ENCODE measurements around the gene DISP1.

Gene DISP1, protein sequence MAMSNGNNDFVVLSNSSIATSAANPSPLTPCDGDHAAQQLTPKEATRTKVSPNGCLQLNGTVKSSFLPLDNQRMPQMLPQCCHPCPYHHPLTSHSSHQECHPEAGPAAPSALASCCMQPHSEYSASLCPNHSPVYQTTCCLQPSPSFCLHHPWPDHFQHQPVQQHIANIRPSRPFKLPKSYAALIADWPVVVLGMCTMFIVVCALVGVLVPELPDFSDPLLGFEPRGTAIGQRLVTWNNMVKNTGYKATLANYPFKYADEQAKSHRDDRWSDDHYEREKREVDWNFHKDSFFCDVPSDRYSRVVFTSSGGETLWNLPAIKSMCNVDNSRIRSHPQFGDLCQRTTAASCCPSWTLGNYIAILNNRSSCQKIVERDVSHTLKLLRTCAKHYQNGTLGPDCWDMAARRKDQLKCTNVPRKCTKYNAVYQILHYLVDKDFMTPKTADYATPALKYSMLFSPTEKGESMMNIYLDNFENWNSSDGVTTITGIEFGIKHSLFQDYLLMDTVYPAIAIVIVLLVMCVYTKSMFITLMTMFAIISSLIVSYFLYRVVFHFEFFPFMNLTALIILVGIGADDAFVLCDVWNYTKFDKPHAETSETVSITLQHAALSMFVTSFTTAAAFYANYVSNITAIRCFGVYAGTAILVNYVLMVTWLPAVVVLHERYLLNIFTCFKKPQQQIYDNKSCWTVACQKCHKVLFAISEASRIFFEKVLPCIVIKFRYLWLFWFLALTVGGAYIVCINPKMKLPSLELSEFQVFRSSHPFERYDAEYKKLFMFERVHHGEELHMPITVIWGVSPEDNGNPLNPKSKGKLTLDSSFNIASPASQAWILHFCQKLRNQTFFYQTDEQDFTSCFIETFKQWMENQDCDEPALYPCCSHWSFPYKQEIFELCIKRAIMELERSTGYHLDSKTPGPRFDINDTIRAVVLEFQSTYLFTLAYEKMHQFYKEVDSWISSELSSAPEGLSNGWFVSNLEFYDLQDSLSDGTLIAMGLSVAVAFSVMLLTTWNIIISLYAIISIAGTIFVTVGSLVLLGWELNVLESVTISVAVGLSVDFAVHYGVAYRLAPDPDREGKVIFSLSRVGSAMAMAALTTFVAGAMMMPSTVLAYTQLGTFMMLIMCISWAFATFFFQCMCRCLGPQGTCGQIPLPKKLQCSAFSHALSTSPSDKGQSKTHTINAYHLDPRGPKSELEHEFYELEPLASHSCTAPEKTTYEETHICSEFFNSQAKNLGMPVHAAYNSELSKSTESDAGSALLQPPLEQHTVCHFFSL (N-terminal part only)

DNA sequence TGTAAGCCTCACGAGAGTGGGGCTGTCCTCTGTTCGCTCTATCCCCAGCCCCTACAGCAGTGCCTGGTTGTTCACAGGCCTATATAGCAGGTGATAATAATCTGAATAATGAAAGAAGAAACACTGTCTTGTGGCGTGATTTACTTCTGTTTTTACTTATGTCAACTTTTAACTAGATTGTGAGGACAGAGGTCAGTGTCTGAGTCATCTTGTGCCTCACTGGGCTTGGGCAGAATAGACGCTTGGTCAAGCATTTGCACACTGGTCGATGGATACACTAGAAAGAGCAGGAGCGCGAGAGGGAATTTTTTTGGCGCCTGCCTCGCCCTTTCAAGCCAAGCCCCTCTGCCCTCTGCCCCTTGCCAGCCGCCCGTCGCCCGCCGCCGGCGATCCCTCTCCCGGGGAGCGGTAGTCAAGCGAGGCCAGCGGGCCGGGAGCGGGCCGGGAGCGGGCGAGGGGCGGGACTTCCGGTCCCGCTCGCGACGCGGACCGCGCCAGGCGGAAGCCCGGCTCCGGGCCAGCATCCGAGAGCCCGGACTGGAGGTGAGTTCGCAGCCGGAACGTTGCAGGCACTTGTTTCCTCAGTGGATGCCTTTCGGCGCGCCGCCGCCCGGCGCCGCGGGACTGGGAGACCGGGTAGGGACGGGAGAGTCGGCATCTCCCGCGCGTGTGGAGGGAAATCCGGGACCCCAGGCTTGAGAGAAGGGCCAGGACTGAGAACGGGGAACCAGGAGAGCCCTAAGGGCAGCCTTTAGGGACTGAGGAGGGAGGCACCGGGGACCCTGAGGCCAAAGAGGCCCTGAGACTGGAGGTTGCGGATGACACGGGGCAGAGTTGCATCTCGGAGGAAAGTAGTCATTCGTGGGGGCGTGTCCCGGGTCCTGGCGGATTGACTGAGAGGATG lies at the start of gene DISP1:
Gene DISP1, plus strand, starts transcription at position 504 of the 904 bp plus-strand sequence. CDS start 127,785 bp downstream, outside the sequence.
- DNase-seq (ENCODE audit: low read depth in 2 of 2): peak; percentile 49 to 63

DNA sequence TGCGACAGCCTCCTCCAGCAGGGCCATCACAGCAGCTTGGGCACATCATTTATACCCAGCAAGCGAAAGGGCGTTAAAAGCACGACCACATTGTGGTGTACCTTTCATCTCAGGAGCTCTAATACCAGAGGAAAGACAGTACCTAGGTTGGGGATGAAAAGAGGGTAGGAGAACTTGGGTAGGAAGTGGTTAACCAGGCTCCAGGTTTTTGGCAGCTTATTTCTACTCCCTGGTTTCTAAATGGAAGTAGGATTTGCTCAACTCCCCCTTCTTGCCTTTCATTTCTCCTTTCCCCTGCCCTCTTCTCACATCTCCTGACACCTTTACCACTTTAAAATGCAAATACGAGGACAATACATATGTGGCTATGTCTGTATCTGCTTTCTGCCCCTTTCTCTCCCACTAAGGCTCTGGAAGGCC lies 47.7 kb upstream of the DISP1 start:
- DNase-seq (ENCODE audit: low read depth in 2 of 2): no peak

- no peak for DNase-seq (ENCODE audit: low read depth in 2 of 2)
These were observed 46.2 kb upstream of the DISP1 start for GRCh38 chr1:222768592-222768991.

DNA sequence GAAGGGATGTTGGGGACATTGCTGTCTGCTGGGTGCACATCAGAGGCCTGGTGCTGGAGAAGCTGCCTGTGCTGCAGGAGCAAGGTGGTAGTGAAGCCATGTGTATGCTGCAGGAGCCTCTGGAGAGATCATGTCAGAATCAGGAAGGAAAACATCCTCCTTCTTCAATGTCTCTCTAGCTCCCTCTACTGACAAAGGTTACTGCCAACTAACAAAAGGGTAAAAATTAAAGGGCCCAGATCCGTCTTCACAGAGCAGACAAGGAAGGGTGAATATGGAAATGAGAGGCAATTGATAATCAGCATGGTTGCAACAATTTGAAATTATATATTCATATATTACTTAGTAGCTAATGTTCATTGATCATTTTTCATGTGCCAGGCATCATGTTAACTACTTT lies 45.7 kb upstream of the DISP1 start:
- no peak for DNase-seq (ENCODE audit: low read depth in 2 of 2)

GRCh38 chr1:222769971-222770620 lies 44.7 kb upstream of the DISP1 start:
- no peak for DNase-seq (ENCODE audit: low read depth in 2 of 2)

DNA sequence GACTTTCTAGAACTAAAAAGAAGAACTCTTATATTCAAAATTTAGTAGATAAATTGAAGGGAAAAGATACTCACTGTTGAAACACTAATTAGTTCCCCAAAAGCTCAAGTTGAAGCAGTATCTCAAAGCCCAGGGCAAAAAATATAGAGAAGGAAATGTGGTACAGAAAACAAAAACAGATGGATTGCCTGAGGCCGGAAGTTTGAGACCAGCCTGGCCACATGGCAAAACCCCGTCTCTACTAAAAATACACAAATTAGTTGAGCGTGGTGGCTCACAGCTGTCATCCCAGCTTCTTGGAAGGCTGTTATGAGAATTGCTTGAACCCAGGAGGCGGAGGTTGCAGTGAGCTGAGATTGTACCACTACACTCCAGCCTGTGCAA lies 41.9 kb upstream of the DISP1 start:
- DNase-seq (ENCODE audit: low read depth in 2 of 2): no peak

DNA sequence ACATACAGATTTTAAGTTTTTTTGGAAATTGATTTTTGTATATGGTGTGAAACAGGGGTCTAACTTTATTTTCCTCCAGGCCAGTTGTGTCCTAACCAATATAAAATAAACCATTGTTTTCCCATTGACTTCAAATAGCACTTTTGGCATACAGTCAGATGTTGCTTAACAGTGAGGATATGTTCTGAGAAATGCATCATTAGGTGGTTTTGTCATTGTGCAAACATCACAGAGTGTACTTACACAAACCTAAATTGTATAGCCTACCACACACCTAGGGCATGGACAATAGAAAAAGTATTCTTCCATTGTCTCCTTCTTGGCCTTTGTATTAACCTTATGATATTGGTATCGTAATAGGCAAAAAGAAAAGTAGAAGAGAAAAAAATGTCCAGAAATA lies 37.4 kb upstream of the DISP1 start:
- DNase-seq (ENCODE audit: low read depth in 2 of 2): no peak

- no peak for DNase-seq (ENCODE audit: low read depth in 2 of 2)
These were observed 36.9 kb upstream of the DISP1 start for GRCh38 chr1:222777977-222778376.

GRCh38 chr1:222781251-222781650 lies 33.6 kb upstream of the DISP1 start:
- no peak for DNase-seq (ENCODE audit: low read depth in 2 of 2)

- DNase-seq (ENCODE audit: low read depth in 2 of 2): no peak
These were observed 31.8 kb upstream of the DISP1 start for GRCh38 chr1:222783051-222783450.

GRCh38 chr1:222784371-222784770 lies 30.5 kb upstream of the DISP1 start:
- no peak for DNase-seq (ENCODE audit: low read depth in 2 of 2)

DNA sequence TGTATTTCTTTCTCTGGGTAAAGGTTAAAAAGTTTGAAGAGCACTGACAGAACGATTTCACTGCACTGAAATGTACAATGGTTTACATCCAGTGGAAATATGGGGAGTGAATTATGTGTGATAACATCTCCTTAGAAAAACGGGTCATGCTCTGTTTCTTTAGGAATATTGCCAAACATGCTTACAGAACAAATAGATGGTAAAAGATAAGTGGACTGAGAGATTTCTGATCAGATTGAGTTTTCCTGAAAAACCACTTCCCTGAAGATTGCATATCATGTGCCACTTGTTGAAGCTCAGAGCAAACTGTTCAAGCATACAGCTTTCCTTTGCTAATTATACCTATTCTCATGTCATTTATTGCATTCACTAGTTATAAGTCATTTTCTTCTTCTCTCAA lies 29.9 kb upstream of the DISP1 start:
- no peak for DNase-seq (ENCODE audit: low read depth in 2 of 2)

DNA sequence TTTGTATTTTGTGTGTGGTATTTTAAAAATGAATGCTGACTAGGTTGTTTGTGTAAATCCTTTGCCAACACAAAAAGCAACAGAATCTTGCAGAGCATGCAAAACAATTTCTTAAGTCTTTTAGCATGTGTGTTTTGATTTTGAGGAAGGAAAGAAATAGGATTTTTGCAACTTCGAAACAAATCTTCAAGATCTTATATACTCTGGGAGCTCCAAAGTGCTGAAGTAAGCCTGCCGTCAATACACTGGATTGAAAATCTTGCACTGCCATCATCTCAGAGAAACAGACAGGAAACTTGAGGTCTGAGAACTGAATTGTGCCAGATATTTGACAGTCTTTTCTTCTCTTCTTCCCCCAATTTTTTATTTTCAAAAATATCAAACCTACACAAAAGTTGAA lies 29.3 kb upstream of the DISP1 start:
- no peak for DNase-seq (ENCODE audit: low read depth in 2 of 2)

DNA sequence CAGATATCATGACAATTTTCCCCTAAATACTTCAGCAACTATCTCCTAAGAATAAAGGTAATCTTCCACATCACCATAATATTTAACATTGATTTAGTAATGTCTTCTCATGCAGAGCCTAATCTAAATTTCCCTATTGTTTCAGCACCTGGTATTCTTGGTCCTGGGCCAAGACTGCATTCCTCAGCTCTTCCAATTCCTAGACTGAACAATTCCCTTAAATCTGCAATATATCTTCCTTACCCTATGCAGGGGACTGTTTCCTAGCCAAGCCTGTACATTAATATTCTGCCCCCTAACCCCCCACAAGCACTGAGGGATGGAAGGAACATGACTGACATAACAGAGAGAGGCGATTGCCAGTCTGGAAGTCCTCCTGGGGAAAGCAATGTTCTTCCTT lies 28.7 kb upstream of the DISP1 start:
- DNase-seq (ENCODE audit: low read depth in 2 of 2): no peak

- no peak for DNase-seq (ENCODE audit: low read depth in 2 of 2)
These were observed 27.1 kb upstream of the DISP1 start for GRCh38 chr1:222787729-222788128.

DNA sequence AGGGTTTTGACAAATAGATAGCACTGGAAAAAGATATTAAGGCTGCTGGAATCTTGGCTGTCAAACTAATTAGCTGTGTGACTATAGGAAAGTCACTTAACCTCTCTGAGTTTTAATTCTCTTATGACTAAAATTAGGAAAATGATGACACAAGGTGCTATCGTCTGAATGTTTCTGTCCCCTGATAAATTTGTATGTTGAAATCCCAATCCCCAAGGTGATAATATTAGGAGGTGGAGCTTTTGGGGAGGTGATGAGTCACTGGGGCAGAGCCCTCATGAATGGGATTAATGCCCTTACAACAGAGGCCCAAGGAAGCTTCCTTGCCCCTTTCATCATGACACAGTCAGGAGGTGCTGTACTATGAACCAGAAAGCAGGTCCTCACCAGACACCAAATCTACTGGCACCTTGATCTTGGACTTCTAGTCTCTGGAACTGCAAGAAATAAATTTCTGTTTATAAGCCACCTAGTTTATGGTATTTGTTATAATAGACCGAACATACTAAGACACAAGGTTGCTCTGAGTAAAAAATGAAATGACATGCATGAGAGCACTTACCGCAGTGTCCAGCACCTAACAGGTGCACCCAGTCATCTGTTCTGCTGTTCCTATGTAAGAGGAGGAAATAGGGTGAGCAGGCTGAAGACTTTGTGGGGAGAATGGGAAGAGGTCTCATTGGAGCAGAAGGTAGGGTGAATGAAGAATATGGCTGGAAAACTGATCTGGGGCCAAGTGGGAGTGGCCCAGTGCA lies 26.3 kb upstream of the DISP1 start:
- no peak for DNase-seq (ENCODE audit: low read depth in 2 of 2)

DNA sequence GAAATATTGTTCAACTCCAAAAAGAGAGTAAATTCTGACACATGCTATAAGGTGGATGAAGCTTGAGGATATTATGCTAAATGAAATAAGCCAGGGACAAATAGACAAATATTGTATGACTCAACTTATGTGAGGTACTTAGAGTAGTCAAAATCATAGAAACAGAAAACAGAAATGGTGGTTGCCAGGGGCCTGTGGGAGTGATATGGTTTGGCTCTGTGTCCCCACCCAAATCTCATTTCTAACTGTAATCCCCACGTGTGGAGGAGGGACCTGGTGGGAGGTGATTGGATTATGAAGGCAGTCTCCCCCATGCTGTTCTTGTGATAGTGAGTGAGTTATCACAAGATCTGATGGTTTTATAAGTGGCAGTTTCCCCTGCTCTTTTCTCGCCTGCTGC lies 24.7 kb upstream of the DISP1 start:
- DNase-seq (ENCODE audit: low read depth in 2 of 2): no peak

DNA sequence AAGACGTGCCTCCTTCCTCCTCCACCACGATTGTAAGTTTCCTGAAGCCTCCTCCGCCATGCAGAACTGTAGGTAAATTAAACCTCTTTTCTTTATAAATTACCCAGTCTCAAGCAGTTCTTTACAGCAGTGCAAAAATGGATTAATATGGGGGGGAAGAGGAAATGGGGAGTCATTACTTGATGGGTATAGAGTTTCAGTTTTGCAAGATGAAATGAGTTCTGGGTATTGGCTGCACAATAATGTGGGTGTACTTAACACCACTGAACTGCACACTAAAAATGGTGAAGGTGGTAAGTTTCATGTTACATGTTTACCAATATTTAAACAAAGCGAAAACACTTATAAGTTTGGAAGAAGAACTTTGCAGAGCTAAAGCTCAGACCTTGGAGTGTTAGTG lies 24.3 kb upstream of the DISP1 start:
- DNase-seq (ENCODE audit: low read depth in 2 of 2): no peak

DNA sequence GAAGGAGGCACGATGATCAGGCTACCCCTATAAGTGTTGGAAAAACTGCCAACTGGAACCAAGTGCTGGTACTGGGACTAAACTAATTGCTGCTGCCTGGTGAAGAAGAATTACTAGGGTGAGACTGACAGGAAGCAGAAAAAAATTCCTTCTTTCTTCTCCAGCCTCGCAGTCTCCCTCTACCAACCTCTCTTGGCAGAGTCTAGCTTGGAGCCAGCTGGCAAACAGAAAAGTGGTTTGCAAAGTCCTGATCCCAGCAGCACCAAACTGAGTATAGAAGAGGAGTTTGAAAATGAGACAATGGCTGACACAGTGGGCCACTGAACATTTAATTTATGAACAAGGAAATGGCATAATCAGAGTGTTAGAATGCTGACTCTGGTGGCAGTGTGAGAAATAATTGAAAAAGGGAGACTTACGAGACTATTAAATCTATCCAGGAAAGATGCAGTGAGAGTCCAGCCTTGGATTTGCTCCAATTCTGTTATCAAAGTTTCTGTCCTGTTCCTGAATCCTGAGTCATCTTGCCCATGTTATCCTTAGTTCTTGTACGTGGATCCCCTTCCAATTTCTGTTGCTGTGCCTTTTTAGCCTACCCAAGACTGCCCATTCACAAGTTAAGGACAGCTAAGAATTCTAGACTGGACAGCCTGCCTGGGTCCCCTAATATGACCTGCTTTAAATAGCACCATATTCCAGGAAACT lies 23.7 kb upstream of the DISP1 start:
- DNase-seq (ENCODE audit: low read depth in 2 of 2): no peak
